Hepatocyte (in vitro differentiated cells): ENCODE results near the gene CHRM2.

Experiments used
- EZH2 ChIP-seq: fragments of 200-600 bp; sonication (generic); IDR thresholded peaks from 2 replicates; pipeline ENCODE4 v1.6.1; 2016; ENCODE audit warnings: antibody characterized with exemption, mild to moderate bottlenecking, borderline replicate concordance
- EZH2phosphoT487 ChIP-seq: fragments of 200-600 bp; sonication (generic); IDR thresholded peaks from one replicate; pipeline ENCODE4 v1.6.1; 2018; ENCODE audit warnings: antibody characterized with exemption, mild to moderate bottlenecking, low read depth, moderate library complexity; ENCODE audit not compliant: unreplicated experiment, severe bottlenecking
- TF ChIP-seq, protein P1 (sequence below): fragments of 200-600 bp; sonication (generic); IDR thresholded peaks from 2 replicates; pipeline ENCODE4 v1.5.1; 2016; ENCODE audit warnings: antibody characterized with exemption, mild to moderate bottlenecking; ENCODE audit not compliant: poor library complexity

DNA sequence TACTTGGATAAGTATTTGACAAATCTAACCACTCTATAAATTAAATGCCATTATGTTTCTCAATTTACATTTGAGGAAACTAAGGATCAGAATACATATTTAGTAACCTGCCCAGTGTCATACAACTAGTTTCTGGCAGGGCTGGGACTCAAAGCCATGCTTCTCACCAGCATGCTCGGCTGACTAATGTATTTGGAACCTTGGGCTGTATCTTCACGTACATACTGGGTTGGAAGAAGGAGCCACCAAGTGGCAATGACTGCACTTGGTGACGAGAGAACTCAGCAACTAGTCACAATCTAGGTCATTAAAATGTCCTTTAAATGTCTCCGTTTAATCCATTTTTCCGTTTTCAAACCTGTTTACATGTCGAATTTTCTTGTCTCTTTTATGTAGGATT is 42.9 kb downstream of the CHRM2 start:
- TF ChIP-seq, protein P1, sequence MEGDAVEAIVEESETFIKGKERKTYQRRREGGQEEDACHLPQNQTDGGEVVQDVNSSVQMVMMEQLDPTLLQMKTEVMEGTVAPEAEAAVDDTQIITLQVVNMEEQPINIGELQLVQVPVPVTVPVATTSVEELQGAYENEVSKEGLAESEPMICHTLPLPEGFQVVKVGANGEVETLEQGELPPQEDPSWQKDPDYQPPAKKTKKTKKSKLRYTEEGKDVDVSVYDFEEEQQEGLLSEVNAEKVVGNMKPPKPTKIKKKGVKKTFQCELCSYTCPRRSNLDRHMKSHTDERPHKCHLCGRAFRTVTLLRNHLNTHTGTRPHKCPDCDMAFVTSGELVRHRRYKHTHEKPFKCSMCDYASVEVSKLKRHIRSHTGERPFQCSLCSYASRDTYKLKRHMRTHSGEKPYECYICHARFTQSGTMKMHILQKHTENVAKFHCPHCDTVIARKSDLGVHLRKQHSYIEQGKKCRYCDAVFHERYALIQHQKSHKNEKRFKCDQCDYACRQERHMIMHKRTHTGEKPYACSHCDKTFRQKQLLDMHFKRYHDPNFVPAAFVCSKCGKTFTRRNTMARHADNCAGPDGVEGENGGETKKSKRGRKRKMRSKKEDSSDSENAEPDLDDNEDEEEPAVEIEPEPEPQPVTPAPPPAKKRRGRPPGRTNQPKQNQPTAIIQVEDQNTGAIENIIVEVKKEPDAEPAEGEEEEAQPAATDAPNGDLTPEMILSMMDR = no peak
- TF ChIP-seq EZH2 (no peak), EZH2phosphoT487 (no peak)
